Neural crest cell (in vitro differentiated cells): ENCODE data around the gene RPL12. TPM values are rescaled to one million over a fixed set of nuclear protein-coding genes. Genes with fewer than 3 reads are reported as not detected.
A peak's percentile ranks its signal among the peaks of the same experiment; 100 is the strongest.

Experiments used
- DNase-seq: peaks from one replicate; pipeline ENCODE4 v3.0.0; 2021; ENCODE audit warnings: low read depth, mixed read lengths, low spot score
- H3K27ac Mint-ChIP-seq: one replicate; pipeline ENCODE4 v1.8.0; 2021; ENCODE audit warnings: mild to moderate bottlenecking, mixed read lengths; ENCODE audit not compliant: unreplicated experiment
- H3K27me3 Mint-ChIP-seq: 2 replicates; pipeline ENCODE4 v1.8.0; 2021; ENCODE audit warnings: low read depth, mild to moderate bottlenecking, mixed read lengths
- H3K36me3 Mint-ChIP-seq: 2 replicates; pipeline ENCODE4 v1.8.0; 2021; ENCODE audit warnings: low read depth, mild to moderate bottlenecking, mixed read lengths
- H3K4me1 Mint-ChIP-seq: 2 replicates; pipeline ENCODE4 v1.8.0; 2021; ENCODE audit warnings: mixed read lengths
- H3K4me3 Mint-ChIP-seq: one replicate; pipeline ENCODE4 v1.8.0; 2021; ENCODE audit warnings: mild to moderate bottlenecking, mixed read lengths
- H3K9me3 Mint-ChIP-seq: 2 replicates; pipeline ENCODE4 v1.8.0; 2021; ENCODE audit warnings: mixed read lengths
- total RNA-seq: library from RNA; stranded (reverse); gene quantifications from 2 replicates; pipeline ENCODE4 v1.2.1, GENCODE V29; 2021
- TF ChIP-seq, protein P1 (sequence below): fragments of 200-600 bp; sonication (generic); conservative IDR thresholded peaks from 2 replicates; pipeline ENCODE4 v1.5.0; 2021; ENCODE audit warnings: antibody characterized with exemption, mild to moderate bottlenecking

RPL12 gene
- total RNA-seq, 1 donor from 2014 or later: 1,131 TPM

DNA sequence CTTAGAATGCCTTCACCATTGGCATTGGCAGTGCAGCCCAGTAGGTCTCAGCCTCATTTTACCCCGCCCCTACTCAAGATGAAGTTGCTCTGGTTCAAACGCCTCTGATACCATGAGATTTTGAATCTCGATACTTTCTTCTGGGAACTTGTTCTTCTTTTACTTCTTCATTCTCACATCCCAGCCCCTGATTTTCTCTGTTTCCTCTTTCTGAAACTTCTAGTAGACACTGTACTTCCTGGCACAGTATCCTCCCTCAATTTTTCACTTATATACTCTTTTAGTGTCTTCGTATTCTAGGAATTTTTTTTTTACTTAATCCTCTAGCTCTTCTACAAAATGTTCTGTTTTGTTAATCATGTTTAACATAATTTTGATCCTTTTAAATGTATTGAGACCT lies 40.1 kb downstream of the RPL12 start:
- TF ChIP-seq, protein P1, sequence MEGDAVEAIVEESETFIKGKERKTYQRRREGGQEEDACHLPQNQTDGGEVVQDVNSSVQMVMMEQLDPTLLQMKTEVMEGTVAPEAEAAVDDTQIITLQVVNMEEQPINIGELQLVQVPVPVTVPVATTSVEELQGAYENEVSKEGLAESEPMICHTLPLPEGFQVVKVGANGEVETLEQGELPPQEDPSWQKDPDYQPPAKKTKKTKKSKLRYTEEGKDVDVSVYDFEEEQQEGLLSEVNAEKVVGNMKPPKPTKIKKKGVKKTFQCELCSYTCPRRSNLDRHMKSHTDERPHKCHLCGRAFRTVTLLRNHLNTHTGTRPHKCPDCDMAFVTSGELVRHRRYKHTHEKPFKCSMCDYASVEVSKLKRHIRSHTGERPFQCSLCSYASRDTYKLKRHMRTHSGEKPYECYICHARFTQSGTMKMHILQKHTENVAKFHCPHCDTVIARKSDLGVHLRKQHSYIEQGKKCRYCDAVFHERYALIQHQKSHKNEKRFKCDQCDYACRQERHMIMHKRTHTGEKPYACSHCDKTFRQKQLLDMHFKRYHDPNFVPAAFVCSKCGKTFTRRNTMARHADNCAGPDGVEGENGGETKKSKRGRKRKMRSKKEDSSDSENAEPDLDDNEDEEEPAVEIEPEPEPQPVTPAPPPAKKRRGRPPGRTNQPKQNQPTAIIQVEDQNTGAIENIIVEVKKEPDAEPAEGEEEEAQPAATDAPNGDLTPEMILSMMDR: no peak
- Mint-ChIP-seq H3K4me3 (no peak overlapping the region), H3K36me3 (no peaks in the 10 kb centered on the region), H3K9me3 (no peaks in the 10 kb centered on the region), H3K4me1 (peaks cover 18% of the 10 kb centered on the region), H3K27ac (no peak overlapping the region), H3K27me3 (no peaks in the 10 kb centered on the region)
- no peak for DNase-seq

DNA sequence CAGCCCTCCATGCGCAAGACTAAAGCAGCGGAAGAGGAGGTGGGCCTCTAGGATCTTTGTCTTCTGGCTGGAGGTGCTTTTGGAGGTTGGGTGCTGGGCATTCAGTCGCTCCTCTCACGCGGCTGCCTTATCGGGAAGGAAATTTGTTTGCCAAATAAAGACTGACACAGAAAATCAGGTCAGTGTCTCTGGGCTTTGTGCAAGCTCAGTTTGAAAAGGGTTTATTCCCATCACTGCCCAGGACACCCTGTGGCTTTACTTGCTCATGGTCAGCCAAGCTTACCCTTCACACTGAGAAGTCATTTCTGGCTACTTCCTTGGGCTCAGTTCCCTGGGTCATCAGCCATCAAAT lies 43.7 kb downstream of the RPL12 start:
- Mint-ChIP-seq H3K36me3 (no peaks in the 10 kb centered on the region), H3K4me1 (peaks cover 5% of the 10 kb centered on the region), H3K27ac (peak overlapping the region; percentile 19), H3K27me3 (no peaks in the 10 kb centered on the region), H3K9me3 (no peaks in the 10 kb centered on the region), H3K4me3 (peak overlapping the region; percentile 49)
- TF ChIP-seq, protein P1: no peak
- DNase-seq: no peak

DNA sequence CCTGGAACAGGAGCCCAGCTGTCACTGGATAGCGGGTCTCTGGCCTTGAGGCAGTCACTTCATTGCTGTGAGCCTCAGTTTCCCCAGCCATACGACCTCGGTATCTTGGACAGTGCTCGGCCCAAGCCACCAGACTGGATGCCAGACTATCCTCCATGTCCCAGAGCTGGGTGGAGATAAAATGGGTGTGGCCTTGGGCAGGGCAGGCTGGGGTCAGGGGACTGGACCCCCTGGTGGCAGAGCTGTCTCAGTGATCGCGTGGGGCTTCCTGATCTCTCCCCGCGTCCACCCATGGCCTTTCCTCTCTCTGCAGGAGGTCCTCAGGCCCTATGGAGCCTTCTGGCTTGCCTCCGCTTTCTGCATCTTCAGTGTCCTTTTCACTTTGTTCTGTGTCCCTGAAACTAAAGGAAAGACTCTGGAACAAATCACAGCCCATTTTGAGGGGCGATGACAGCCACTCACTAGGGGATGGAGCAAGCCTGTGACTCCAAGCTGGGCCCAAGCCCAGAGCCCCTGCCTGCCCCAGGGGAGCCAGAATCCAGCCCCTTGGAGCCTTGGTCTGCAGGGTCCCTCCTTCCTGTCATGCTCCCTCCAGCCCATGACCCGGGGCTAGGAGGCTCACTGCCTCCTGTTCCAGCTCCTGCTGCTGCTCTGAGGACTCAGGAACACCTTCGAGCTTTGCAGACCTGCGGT lies 44.3 kb downstream of the RPL12 start:
- Mint-ChIP-seq H3K27ac (no peak overlapping the region), H3K36me3 (no peaks in the 10 kb centered on the region), H3K4me3 (peak overlapping the region; percentile 49), H3K9me3 (no peaks in the 10 kb centered on the region), H3K27me3 (no peaks in the 10 kb centered on the region), H3K4me1 (peaks cover 5% of the 10 kb centered on the region)
- TF ChIP-seq, protein P1: no peak
- no peak for DNase-seq

DNA sequence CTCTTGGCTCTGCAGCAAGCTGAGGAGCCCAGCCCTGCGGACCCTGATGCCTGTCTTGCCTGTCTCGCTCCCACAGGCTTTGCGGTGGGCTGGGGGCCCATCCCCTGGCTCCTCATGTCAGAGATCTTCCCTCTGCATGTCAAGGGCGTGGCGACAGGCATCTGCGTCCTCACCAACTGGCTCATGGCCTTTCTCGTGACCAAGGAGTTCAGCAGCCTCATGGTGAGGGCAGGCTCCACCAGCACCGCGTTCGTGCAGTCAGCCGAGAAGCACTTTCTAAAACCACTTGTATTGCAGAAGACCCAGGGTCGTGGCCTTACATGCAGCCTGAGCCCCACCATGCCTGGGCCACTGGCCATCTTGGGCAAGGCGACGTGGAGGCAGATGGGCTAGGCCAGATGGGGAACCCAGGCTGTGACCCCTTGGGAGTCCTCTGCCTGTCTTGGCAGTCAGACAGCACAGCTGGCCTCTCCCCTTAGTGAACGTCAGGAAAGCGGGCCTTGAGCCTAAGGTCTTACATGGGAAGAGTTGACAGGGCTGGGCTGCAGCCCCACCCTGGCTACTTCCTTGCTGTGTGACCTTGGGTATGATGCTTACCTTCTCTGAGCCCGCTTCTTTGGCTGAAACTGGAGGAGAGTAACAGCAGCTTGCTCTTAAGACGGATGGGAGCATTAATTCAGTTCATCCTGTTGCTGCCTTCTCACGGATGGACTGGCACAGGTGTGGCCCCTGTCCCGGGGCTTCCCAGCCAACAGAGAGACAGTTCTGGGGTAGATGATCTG lies 45.7 kb downstream of the RPL12 start:
- H3K27ac Mint-ChIP-seq: no peak overlapping the region
- H3K4me3 Mint-ChIP-seq: no peak overlapping the region
- no peaks in the 10 kb centered on the region for H3K9me3 Mint-ChIP-seq
- H3K4me1 Mint-ChIP-seq: no peaks in the 10 kb centered on the region
- no peaks in the 10 kb centered on the region for H3K27me3 Mint-ChIP-seq
- TF ChIP-seq, protein P1: no peak
- no peaks in the 10 kb centered on the region for H3K36me3 Mint-ChIP-seq
- DNase-seq: no peak

DNA sequence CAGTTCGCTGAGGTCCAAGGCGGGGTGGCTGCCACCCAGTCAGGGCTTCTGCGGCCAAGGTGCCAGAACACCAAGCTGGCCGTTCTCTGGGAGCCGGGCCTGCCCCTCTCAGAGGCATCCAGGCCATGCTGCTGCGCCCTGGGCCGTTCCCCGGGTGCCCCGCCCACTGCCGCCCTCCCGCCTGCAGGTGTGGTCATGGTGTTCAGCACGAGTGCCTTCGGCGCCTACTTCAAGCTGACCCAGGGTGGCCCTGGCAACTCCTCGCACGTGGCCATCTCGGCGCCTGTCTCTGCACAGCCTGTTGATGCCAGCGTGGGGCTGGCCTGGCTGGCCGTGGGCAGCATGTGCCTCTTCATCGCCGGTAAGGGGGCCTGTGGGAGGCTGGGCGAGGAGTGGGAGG lies 46.6 kb downstream of the RPL12 start:
- no peak overlapping the region for H3K27ac Mint-ChIP-seq
- no peak for DNase-seq
- H3K27me3 Mint-ChIP-seq: no peaks in the 10 kb centered on the region
- no peaks in the 10 kb centered on the region for H3K4me1 Mint-ChIP-seq
- H3K36me3 Mint-ChIP-seq: no peaks in the 10 kb centered on the region
- no peak overlapping the region for H3K4me3 Mint-ChIP-seq
- H3K9me3 Mint-ChIP-seq: no peaks in the 10 kb centered on the region
- TF ChIP-seq, protein P1: no peak
